ENCODE measurements around the gene BTBD17.

DNA sequence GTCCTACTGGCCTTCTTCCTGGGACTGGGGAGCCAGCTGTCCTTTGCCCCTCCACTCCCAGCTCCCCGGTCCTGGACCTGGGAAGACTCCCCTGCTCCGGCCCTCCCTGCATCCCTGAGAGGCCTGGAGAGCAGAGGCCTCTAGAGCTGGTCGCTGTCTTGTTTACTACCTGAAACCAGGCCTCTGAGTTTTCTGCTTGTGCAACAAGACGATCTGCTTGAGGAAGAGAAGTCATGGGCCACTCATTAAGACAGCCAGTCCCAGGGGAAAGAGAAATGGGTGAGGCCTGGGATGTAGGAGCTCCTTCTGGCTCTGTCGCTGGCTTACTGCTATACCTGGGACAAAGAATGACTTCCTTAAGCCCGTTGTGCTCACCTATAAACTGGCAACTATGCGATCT lies 40.4 kb upstream of the BTBD17 start:
- TF ChIP-seq, protein P1, sequence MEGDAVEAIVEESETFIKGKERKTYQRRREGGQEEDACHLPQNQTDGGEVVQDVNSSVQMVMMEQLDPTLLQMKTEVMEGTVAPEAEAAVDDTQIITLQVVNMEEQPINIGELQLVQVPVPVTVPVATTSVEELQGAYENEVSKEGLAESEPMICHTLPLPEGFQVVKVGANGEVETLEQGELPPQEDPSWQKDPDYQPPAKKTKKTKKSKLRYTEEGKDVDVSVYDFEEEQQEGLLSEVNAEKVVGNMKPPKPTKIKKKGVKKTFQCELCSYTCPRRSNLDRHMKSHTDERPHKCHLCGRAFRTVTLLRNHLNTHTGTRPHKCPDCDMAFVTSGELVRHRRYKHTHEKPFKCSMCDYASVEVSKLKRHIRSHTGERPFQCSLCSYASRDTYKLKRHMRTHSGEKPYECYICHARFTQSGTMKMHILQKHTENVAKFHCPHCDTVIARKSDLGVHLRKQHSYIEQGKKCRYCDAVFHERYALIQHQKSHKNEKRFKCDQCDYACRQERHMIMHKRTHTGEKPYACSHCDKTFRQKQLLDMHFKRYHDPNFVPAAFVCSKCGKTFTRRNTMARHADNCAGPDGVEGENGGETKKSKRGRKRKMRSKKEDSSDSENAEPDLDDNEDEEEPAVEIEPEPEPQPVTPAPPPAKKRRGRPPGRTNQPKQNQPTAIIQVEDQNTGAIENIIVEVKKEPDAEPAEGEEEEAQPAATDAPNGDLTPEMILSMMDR (IDR thresholded peaks at IDR 0.05; ENCODE audit: insufficient read depth, low read depth, low read length), result no peak
- TF ChIP-seq EZH2 (IDR thresholded peaks at IDR 0.05; ENCODE audit: insufficient read depth, low read length), result no peak
